ENCODE data around the gene ENOX1. TPM values are rescaled to one million over a fixed set of nuclear protein-coding genes. Genes with fewer than 3 reads are reported as not detected.

Gene ENOX1
- total RNA-seq, 2 experiments from 2014 or later, result 0.07 to 0.19 TPM

DNA sequence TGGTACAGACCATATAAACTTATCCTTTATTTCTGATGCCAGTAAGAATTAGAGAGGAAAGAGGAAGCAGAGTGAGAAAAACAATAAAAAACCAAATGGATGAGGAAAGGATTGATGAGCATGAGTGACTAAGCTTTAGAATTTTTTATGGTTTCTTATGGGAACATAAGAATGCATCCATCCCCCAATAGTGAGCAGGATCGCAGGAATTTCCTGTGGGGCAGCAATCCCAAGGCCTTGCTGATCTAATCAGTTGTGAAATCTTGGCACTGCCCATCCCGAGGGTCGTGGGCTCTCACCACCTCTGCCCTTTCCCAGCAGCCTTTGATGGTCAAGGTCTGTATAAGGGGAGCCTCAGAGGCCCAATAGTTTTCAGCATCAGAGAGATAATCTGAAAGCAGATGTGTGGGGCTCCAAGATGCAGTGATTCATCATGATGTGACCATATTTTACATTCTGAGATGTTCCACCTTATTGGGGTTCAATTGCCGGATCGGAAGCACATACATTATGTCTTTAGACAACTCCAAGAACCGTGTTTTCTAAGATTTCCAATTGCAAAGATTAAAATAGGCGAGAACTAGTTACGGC, 541.3 kb downstream of the ENOX1 start:
- ChIA-PET CTCF (no interaction called here), POLR2A (no interaction called here)

DNA sequence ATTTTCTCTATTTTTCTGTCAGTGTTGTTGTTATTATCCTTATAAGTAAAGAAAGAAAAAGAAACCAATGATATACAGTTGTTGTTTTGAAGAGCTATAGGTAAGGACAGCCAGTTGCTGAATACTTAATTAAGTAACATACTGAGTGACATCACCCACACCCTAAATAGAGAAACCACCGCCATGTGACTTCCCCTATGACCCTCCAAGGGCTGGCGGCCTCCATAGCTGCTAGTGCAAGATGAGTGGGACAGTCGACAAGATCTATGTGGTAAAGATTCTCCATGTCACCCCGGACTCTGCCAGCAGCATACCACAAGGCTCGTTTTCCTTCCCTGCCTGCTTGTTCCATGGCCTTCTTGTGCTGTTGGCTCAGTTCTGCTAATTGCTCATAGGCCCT, 542.3 kb downstream of the ENOX1 start:
- no peaks in the 10 kb centered on the region for H3K4me1 Mint-ChIP-seq
- ChIA-PET CTCF (no interaction called here), POLR2A (no interaction called here)
- no peak overlapping the region for H3K4me3 Mint-ChIP-seq
- no peak for DNase-seq
- no peak overlapping the region for H3K27ac Mint-ChIP-seq
- no peaks in the 10 kb centered on the region for H3K9me3 Mint-ChIP-seq
- H3K36me3 Mint-ChIP-seq (ENCODE audit: low read depth), result no peaks in the 10 kb centered on the region
- H3K27me3 Mint-ChIP-seq, result peaks cover 15% of the 10 kb centered on the region

More for the DNA sequence above, 541.3 kb downstream of the ENOX1 start:
- no peak overlapping the region for H3K27ac Mint-ChIP-seq
- no peak overlapping the region for H3K4me3 Mint-ChIP-seq
- H3K36me3 Mint-ChIP-seq (ENCODE audit: low read depth), result no peaks in the 10 kb centered on the region
- no peak for DNase-seq
- no peaks in the 10 kb centered on the region for H3K4me1 Mint-ChIP-seq
- no peaks in the 10 kb centered on the region for H3K9me3 Mint-ChIP-seq
- peaks cover 11% of the 10 kb centered on the region for H3K27me3 Mint-ChIP-seq

DNA sequence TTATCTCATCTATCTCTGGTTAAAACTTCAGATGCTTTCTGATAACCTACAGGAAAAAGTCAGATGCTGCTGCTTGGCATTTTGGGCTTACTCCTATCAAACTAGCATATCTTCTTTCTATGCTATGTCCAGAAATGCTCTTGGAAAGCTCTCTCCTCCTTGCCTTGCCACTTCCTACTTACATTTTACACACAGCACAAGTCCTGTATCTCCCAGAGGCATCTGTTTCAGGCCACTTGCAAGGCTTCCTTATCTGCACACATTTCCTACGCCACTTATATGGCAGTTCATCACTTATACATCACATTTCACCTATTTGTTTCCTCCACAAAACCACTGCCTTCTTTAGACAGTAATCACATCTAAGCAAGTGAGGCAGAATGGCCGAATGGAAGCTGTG, 543.1 kb downstream of the ENOX1 start:
- Mint-ChIP-seq H3K27ac (no peak overlapping the region), H3K4me1 (no peaks in the 10 kb centered on the region), H3K9me3 (no peaks in the 10 kb centered on the region), H3K4me3 (no peak overlapping the region), H3K36me3 (ENCODE audit: low read depth) (no peaks in the 10 kb centered on the region), H3K27me3 (peaks cover 15% of the 10 kb centered on the region)
- no peak for DNase-seq
- ChIA-PET CTCF (no interaction called here), POLR2A (no interaction called here)

DNA sequence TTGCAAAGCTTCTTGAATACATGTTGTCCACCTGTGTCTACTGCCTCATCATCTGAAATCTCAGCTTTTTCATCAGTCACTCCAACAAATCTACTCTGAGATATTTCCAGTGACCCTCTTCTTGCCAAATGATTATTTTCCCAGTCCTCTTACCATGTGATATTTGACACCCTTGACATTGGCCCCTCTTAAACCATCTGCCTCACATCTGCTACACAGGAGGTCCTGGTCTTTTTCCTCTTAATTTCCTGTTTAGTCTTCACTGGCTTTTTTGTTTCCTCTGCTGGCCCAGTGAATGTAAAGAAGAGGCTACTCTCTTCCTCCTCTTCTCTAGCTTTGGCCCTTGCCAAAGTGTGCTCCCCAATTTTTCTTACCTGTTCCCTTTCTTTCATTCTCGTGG, 544.7 kb downstream of the ENOX1 start:
- Mint-ChIP-seq H3K9me3 (no peaks in the 10 kb centered on the region), H3K4me3 (no peak overlapping the region), H3K36me3 (ENCODE audit: low read depth) (no peaks in the 10 kb centered on the region), H3K27ac (no peak overlapping the region), H3K27me3 (peaks cover 15% of the 10 kb centered on the region), H3K4me1 (no peaks in the 10 kb centered on the region)
- POLR2A ChIA-PET, result interaction anchor here (0.6 to 0.7 kb wide), 2 partner anchors 10 to 153 kb away, joined by 3 read pairs; no protein-coding TSS in a partner anchor
- CTCF ChIA-PET, result no interaction called here
- DNase-seq, result no peak

DNA sequence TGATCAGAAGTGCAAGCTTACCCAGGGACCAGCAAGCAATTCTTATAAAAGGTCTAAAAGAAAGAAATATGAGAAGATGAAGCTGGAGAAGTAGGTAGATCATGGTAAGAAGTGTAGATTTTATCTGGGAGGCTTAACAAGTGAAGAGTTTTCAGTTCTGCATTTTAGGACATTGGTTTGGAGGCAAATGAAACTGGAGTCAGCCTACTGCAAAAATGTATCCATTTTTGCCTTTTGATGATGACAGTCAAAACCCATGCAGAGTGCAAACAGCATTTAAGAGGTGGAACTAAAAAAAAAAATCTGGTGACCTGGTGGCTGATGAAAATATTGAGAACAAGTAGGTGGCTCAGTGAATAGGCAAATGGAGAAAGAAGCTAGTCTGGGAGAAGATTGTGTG, 546.5 kb downstream of the ENOX1 start:
- no peaks in the 10 kb centered on the region for H3K9me3 Mint-ChIP-seq
- ChIA-PET POLR2A (no interaction called here), CTCF (interaction anchor here (0.6 kb wide), 1 partner anchor 22 kb away, joined by 3 read pairs; no protein-coding TSS in a partner anchor)
- no peak overlapping the region for H3K27ac Mint-ChIP-seq
- DNase-seq, result no peak
- no peak overlapping the region for H3K4me3 Mint-ChIP-seq
- H3K27me3 Mint-ChIP-seq, result peaks cover 15% of the 10 kb centered on the region
- H3K4me1 Mint-ChIP-seq, result no peaks in the 10 kb centered on the region
- no peaks in the 10 kb centered on the region for H3K36me3 Mint-ChIP-seq (ENCODE audit: low read depth)

DNA sequence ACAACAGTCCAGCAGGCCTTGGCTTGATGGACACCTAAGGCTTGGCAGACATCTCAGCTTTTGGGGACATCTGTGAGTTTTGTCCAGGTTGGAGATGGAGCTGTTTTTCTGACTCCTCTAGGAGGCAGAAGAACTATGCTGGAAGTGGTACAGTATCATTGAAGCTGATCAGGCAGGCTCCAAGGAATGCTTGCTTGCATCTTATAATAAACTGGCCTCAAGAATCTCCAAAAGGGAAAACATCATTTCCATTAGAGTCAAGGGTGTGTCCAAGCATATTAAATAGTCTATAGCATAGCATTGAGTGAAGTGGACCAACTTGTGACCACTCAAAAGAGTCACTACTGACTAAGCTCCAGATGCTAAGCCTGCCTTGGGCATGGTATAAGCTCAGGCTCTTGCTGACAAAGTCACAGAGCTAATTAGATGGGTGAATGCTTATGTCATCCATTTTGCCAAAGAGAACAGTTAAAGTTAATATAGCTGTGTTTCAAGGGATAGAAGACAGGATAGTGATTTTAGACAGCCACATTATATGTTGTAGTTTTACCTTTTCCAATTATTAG, 547.4 kb downstream of the ENOX1 start:
- DNase-seq, result no peak
- peaks cover 15% of the 10 kb centered on the region for H3K27me3 Mint-ChIP-seq
- CTCF ChIA-PET, result no interaction called here
- H3K9me3 Mint-ChIP-seq, result no peaks in the 10 kb centered on the region
- H3K4me1 Mint-ChIP-seq, result no peaks in the 10 kb centered on the region
- no peaks in the 10 kb centered on the region for H3K36me3 Mint-ChIP-seq (ENCODE audit: low read depth)
- no peak overlapping the region for H3K27ac Mint-ChIP-seq
- H3K4me3 Mint-ChIP-seq, result no peak overlapping the region
- POLR2A ChIA-PET, result no interaction called here

DNA sequence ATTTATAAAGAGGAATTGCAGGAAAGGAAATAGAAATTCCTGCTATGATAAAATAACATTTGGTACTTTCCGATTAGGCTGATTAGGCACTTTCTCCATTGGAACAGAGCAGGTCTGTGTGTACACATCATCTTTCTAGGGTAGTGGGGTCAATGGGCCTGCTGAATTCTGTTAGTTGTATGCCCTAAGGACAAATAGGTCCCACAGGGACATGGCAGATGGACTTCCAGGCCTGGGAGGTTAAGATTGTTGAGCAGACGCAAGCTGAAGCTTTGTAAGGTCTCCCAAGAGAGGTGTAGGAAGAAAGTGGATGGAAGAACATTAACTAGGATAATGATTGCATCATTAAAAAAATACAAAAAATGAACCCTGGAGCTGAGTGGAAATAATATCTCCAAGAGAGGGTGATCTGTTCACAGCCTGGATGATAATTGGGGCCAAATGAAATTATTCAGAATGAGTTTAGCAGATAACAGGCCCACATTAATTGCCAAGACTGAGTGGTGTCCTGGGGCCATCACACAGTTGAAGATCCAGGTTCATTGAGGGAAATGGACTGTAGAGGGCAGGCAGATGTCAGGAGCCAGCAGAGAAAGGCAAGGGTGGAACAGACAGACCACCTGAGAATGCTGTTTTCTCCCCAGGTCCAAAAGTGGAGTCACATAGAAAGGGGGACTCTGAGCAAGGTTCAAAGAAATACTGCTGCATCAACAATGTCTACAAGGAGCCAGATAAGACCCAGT, 548.3 kb downstream of the ENOX1 start:
- no peaks in the 10 kb centered on the region for H3K36me3 Mint-ChIP-seq (ENCODE audit: low read depth)
- ChIA-PET CTCF (no interaction called here), POLR2A (no interaction called here)
- no peaks in the 10 kb centered on the region for H3K4me1 Mint-ChIP-seq
- H3K27ac Mint-ChIP-seq, result no peak overlapping the region
- peaks cover 14% of the 10 kb centered on the region for H3K27me3 Mint-ChIP-seq
- no peak for DNase-seq
- H3K4me3 Mint-ChIP-seq, result no peak overlapping the region
- H3K9me3 Mint-ChIP-seq, result no peaks in the 10 kb centered on the region

DNA sequence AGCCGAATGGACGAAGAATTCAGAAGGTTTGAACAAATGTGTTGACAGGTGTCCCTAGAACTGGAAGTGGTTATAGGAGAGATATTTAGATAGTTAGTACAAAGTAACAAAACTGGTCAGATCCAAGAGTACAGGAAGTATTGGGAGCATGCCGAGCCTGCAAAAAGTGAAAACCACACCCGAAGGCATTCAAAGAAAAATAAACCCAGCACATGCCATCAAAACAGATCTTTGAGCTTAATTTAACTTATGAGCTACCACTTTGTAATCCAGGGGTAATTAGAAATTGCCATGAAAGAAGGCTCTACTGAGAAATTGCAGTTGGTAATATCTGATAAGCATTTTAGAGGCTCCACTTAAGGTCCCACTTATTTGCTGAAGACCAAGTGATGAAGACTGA, 549.2 kb downstream of the ENOX1 start:
- Mint-ChIP-seq H3K27me3 (peaks cover 9% of the 10 kb centered on the region), H3K4me1 (no peaks in the 10 kb centered on the region), H3K27ac (no peak overlapping the region), H3K9me3 (no peaks in the 10 kb centered on the region), H3K4me3 (no peak overlapping the region), H3K36me3 (ENCODE audit: low read depth) (no peaks in the 10 kb centered on the region)
- ChIA-PET POLR2A (no interaction called here), CTCF (no interaction called here)
- DNase-seq, result no peak

DNA sequence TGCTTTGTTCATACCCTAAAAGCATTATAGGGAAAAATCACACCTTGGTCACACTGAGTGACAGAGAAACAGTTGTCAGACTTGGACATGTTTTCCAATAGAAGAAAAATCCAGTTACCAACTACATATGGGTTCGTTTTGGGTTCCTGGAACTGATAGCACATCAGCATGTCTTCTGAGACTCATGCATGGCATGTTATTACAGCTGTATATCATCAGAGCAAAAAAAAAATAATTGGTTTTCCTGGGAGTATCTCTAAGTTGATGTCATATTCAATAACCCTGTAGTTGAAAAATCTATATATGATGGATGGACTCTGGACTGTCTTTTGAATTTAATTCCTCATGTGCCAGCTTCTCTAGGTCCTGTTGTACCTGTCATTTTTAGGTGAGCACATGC, 551.7 kb downstream of the ENOX1 start:
- H3K36me3 Mint-ChIP-seq (ENCODE audit: low read depth), result no peaks in the 10 kb centered on the region
- no peaks in the 10 kb centered on the region for H3K27me3 Mint-ChIP-seq
- no peaks in the 10 kb centered on the region for H3K9me3 Mint-ChIP-seq
- H3K27ac Mint-ChIP-seq, result no peak overlapping the region
- no peaks in the 10 kb centered on the region for H3K4me1 Mint-ChIP-seq
- ChIA-PET POLR2A (no interaction called here), CTCF (no interaction called here)
- DNase-seq, result no peak
- no peak overlapping the region for H3K4me3 Mint-ChIP-seq

DNA sequence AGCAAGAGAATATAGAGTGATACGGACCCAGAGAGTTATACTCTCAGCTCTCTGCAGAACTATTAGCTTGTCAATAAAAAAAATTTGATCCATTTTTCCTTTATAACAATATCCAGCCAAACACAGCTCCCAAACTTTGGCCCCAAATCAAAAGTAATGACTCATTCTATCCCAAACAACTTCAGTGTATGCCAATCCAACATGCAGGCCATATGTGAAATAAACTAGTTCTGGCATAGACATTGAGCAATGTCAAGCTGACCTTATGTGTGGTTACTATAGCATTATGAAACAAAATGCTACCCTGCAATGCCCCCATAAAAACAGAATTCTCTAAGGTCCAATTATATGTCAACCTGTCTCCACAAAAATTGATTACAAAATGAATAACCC, 553.9 kb downstream of the ENOX1 start:
- H3K27ac Mint-ChIP-seq, result no peak overlapping the region
- H3K9me3 Mint-ChIP-seq, result no peaks in the 10 kb centered on the region
- ChIA-PET POLR2A (no interaction called here), CTCF (no interaction called here)
- H3K36me3 Mint-ChIP-seq (ENCODE audit: low read depth), result no peaks in the 10 kb centered on the region
- no peak for DNase-seq
- no peaks in the 10 kb centered on the region for H3K27me3 Mint-ChIP-seq
- H3K4me1 Mint-ChIP-seq, result no peaks in the 10 kb centered on the region
- H3K4me3 Mint-ChIP-seq, result no peak overlapping the region

DNA sequence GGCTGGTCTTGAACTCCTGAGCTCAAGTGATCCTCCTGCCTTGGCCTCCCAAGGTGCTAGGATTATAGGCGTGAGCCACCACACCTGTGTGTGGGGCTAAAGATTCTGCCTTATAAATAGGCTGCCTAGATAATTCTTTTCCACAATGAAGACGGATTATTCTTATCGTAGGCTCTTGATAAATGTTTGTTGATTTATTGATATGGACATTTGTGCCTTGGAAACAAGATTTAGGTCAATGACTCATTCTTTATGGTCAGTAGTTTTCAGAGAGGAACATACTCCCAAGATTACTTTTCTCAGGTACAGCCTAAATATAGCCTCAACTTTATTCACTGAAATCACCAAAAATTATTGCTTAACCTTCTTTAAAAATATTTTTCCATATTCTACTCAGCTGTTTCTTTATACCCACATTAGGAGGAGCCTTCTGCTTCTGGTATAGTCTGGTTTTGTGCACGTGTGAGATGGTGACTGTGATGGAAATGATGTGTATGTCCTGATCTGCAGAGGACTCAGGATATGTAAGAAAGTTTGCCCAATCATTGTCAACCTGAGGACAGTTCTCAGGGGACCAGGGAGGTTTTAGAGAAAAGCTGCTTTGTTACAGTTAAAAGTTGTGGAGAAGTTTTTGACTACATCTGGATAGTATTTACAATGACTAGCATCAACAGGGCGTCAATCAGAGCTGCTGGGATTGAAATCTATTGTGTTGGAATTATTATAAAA, 554.5 kb downstream of the ENOX1 start:
- Mint-ChIP-seq H3K4me3 (no peak overlapping the region), H3K36me3 (ENCODE audit: low read depth) (no peaks in the 10 kb centered on the region), H3K27me3 (no peaks in the 10 kb centered on the region), H3K4me1 (no peaks in the 10 kb centered on the region), H3K9me3 (no peaks in the 10 kb centered on the region), H3K27ac (no peak overlapping the region)
- ChIA-PET CTCF (no interaction called here), POLR2A (interaction anchor here (0.6 kb wide), 1 partner anchor 9 kb away, joined by 3 read pairs; no protein-coding TSS in a partner anchor)
- DNase-seq, result no peak

DNA sequence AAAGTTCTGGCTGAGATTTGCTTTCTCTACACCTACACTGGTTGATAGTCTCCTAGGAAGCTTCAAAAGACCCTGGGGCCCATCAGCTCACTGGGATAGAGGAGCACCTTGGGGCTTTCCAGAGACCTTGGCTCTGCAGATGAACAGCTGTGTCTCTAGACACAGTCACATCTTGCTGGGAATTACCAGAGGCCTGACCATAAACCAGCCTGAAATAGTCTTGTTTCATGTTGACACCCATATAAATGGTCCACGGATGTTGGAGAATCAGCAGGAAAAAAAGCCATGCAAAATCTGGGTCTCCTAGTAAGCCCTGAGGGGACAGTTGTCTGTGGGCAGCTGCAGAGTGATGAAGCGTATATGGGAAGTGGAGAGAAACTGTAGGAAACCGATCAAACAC, 555.8 kb downstream of the ENOX1 start:
- Mint-ChIP-seq H3K27ac (no peak overlapping the region), H3K4me3 (no peak overlapping the region), H3K36me3 (ENCODE audit: low read depth) (no peaks in the 10 kb centered on the region), H3K4me1 (no peaks in the 10 kb centered on the region), H3K9me3 (no peaks in the 10 kb centered on the region), H3K27me3 (no peaks in the 10 kb centered on the region)
- no peak for DNase-seq
- CTCF ChIA-PET, result no interaction called here
- POLR2A ChIA-PET, result no interaction called here

DNA sequence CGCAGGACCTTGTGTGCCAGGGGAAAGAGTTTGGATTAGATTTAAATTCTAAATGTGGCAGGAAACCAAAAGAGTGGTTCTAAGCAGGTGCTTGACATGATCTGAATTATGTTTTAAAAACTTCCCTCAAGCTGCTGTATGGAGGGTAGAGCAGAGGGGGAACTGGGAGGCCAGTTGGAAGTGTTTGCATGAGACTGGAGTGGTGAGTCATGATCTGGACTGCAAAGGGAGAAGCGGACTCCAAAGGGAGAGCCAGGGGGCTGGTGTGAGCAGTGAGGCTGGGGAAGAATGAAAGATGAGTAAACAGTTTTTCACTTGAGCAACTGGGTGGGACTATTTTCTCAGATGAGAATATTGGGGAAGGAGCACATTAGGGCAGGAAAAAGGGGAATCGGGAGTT, 557.3 kb downstream of the ENOX1 start:
- no peak overlapping the region for H3K27ac Mint-ChIP-seq
- CTCF ChIA-PET, result no interaction called here
- no peaks in the 10 kb centered on the region for H3K36me3 Mint-ChIP-seq (ENCODE audit: low read depth)
- no peaks in the 10 kb centered on the region for H3K4me1 Mint-ChIP-seq
- no peaks in the 10 kb centered on the region for H3K27me3 Mint-ChIP-seq
- no peak for DNase-seq
- POLR2A ChIA-PET, result no interaction called here
- no peaks in the 10 kb centered on the region for H3K9me3 Mint-ChIP-seq
- no peak overlapping the region for H3K4me3 Mint-ChIP-seq
